MM.1S (cell line): ENCODE results near the gene P4HA1.

Experiments used
- DNase-seq: peaks from one replicate; pipeline ENCODE4 v3.0.0-alpha.2; 2015
- H2AFZ ChIP-seq: fragments of 300-600 bp; sonication (generic); 2 replicates; pipeline ENCODE4 v1.6.0; 2016; ENCODE audit warnings: antibody characterized with exemption, low read length
- H3F3A ChIP-seq: fragments of 300-600 bp; sonication (generic); 2 replicates; pipeline ENCODE4 v1.6.1; 2016; ENCODE audit warnings: mild to moderate bottlenecking, antibody characterized with exemption, low read length, moderate library complexity, mixed read lengths; ENCODE audit not compliant: insufficient read depth
- H3K27ac ChIP-seq: fragments of 300-600 bp; sonication (generic); 2 replicates; pipeline ENCODE4 v1.5.1; 2016; ENCODE audit warnings: mild to moderate bottlenecking, low read length
- H3K27me3 ChIP-seq: fragments of 300-600 bp; sonication (generic); replicated peaks from 2 replicates; pipeline ENCODE4 v1.6.0; 2016; ENCODE audit warnings: low read length; ENCODE audit not compliant: insufficient read depth
- H3K36me3 ChIP-seq: fragments of 300-600 bp; sonication (generic); replicated peaks from 2 replicates; pipeline ENCODE4 v1.6.1; 2016; ENCODE audit warnings: mild to moderate bottlenecking, low read length, mixed read lengths; ENCODE audit not compliant: insufficient read depth
- H3K4me1 ChIP-seq: fragments of 300-600 bp; sonication (generic); 2 replicates; pipeline ENCODE4 v1.6.1; 2016; ENCODE audit warnings: low read length, mixed read lengths
- H3K4me2 ChIP-seq: fragments of 300-600 bp; sonication (generic); 2 replicates; pipeline ENCODE4 v1.6.0; 2016; ENCODE audit warnings: low read depth, low read length
- H3K4me3 ChIP-seq: fragments of 300-600 bp; sonication (generic); 2 replicates; pipeline ENCODE4 v1.5.1; 2016; ENCODE audit warnings: low read length, mixed read lengths
- H3K79me2 ChIP-seq: fragments of 300-600 bp; sonication (generic); 2 replicates; pipeline ENCODE4 v1.6.1; 2016; ENCODE audit warnings: mixed run types, low read length, mixed read lengths
- H3K9ac ChIP-seq: fragments of 300-600 bp; sonication (generic); 2 replicates; pipeline ENCODE4 v1.6.1; 2016; ENCODE audit warnings: low read length, mixed read lengths
- H3K9me2 ChIP-seq: fragments of 300-600 bp; sonication (generic); replicated peaks from 2 replicates; pipeline ENCODE4 v1.6.1; 2016; ENCODE audit warnings: mild to moderate bottlenecking, low read length, mixed read lengths; ENCODE audit not compliant: insufficient read depth
- H3K9me3 ChIP-seq: fragments of 300-600 bp; sonication (generic); replicated peaks from 2 replicates; pipeline ENCODE4 v1.6.1; 2016; ENCODE audit warnings: mild to moderate bottlenecking, low read length, mixed read lengths; ENCODE audit not compliant: insufficient read depth
- H4K20me1 ChIP-seq: fragments of 300-600 bp; sonication (generic); 2 replicates; pipeline ENCODE4 v1.6.1; 2016; ENCODE audit warnings: mild to moderate bottlenecking, low read length, moderate library complexity, mixed read lengths; ENCODE audit not compliant: insufficient read depth
- EZH2 ChIP-seq: fragments of 300-600 bp; sonication (generic); optimal IDR thresholded peaks from 2 replicates; pipeline ENCODE3; 2017; ENCODE audit warnings: low read depth, mild to moderate bottlenecking, antibody characterized with exemption, low read length, mixed read lengths
- EZH2phosphoT487 ChIP-seq: fragments of 300-600 bp; sonication (generic); IDR thresholded peaks from 2 replicates; pipeline ENCODE4 v1.6.1; 2018; ENCODE audit warnings: antibody characterized with exemption, low read length
- TF ChIP-seq, protein P1 (sequence below): fragments of 300-600 bp; sonication (generic); IDR thresholded peaks from 2 replicates; pipeline ENCODE4 v1.5.1; 2016; ENCODE audit warnings: antibody characterized with exemption, low read length, mixed read lengths

P4HA1 gene

DNA sequence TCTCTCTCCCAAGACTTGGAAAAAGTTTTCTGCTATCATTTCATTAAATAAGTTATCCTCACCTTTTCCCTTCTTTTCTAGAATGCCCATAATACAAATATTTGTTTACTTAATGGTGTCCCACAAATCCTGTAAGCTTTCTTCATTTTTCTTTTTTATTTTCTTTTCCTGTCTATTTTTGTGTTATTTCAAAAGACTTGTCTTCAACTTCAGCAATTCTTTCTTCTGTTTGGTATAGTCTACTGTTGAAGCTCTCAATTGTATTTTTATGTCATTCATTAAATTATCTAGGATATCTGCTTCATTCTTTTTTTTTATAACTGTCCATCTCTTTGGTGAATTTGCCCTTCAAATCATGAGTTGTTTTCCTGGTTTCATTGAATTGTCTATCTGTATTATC is 117.0 kb downstream of the P4HA1 start:
- no peaks in the 10 kb centered on the region for H3K9me2 ChIP-seq
- H2AFZ ChIP-seq: no peak overlapping the region
- H3K79me2 ChIP-seq: no peaks in the 10 kb centered on the region
- no peaks in the 10 kb centered on the region for H3K27me3 ChIP-seq
- no peaks in the 10 kb centered on the region for H3F3A ChIP-seq
- DNase-seq: no peak
- H3K9ac ChIP-seq: no peak overlapping the region
- no peak overlapping the region for H3K4me2 ChIP-seq
- H4K20me1 ChIP-seq: no peaks in the 10 kb centered on the region
- H3K27ac ChIP-seq: no peak overlapping the region
- no peaks in the 10 kb centered on the region for H3K4me1 ChIP-seq
- H3K4me3 ChIP-seq: no peak overlapping the region
- no peaks in the 10 kb centered on the region for H3K36me3 ChIP-seq
- no peaks in the 10 kb centered on the region for H3K9me3 ChIP-seq
- TF ChIP-seq EZH2: no peak

DNA sequence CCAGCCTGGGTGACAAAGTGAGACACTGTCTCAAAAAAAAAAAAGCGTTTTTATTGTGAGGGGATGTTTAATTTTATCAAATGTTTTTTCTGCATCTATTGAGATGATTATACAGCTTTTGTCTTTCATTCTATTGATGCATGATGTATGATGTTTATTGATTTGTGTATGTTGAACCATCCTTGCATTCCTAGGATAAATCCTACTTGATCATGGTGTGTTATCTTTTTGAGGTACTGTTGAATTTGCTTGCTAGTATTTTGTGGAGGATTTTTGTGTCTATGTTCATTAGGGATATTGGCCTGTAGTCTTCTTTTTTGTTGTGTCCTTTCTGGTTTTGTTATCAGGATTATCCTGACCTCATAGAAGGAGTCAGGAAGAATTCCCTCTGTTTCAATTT is 119.8 kb downstream of the P4HA1 start:
- no peaks in the 10 kb centered on the region for H3K4me1 ChIP-seq
- H3K36me3 ChIP-seq: no peaks in the 10 kb centered on the region
- no peak overlapping the region for H3K27ac ChIP-seq
- no peaks in the 10 kb centered on the region for H3F3A ChIP-seq
- H3K4me3 ChIP-seq: no peak overlapping the region
- H4K20me1 ChIP-seq: no peaks in the 10 kb centered on the region
- DNase-seq: no peak
- H3K9me3 ChIP-seq: no peaks in the 10 kb centered on the region
- no peak overlapping the region for H3K9ac ChIP-seq
- H3K9me2 ChIP-seq: no peaks in the 10 kb centered on the region
- H3K79me2 ChIP-seq: no peaks in the 10 kb centered on the region
- TF ChIP-seq EZH2 (no peak), EZH2phosphoT487 (no peak)
- TF ChIP-seq, protein P1, sequence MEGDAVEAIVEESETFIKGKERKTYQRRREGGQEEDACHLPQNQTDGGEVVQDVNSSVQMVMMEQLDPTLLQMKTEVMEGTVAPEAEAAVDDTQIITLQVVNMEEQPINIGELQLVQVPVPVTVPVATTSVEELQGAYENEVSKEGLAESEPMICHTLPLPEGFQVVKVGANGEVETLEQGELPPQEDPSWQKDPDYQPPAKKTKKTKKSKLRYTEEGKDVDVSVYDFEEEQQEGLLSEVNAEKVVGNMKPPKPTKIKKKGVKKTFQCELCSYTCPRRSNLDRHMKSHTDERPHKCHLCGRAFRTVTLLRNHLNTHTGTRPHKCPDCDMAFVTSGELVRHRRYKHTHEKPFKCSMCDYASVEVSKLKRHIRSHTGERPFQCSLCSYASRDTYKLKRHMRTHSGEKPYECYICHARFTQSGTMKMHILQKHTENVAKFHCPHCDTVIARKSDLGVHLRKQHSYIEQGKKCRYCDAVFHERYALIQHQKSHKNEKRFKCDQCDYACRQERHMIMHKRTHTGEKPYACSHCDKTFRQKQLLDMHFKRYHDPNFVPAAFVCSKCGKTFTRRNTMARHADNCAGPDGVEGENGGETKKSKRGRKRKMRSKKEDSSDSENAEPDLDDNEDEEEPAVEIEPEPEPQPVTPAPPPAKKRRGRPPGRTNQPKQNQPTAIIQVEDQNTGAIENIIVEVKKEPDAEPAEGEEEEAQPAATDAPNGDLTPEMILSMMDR: no peak
- H3K27me3 ChIP-seq: no peaks in the 10 kb centered on the region
- H2AFZ ChIP-seq: no peak overlapping the region
- H3K4me2 ChIP-seq: no peak overlapping the region
